ENCODE results near the gene IGFL1.

DNA sequence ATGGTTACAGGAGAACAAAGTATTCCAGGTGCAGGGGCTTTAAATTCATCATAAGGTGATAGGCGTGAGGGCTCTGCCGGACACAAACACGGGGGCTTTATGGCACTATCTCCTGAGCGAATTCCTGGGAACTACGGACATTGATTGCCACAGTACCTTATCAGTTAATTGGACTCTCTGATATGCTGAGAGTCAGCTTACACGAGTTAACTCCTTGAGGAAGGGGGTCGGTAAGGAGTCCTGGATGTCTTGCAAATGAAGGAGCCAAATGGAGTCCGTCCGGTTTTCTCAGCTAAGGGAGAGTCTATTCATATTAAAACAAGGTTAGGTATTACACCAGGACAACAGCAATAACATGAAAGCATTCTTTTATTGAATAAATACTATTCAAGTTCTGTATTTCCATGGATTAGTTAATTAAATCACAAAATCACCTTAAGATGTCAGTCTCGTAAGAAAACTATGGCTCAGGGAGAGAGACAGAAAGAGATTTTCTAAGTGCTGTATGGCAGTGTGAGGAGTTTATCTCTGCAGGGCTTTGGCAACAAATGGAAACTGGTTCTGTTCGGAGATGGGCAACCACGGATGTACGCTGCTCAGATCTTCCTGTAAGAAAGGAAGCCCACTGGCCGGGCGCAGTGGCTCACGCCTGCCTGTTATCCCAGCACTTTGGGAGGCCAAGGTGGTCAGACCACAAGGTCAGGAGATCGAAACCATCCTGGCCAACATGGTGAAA, 41.1 kb downstream of the IGFL1 start:
- TF ChIP-seq SUZ12 (IDR thresholded peaks at IDR 0.05; ENCODE audit: extremely low read depth, insufficient read depth, insufficient read length) (no peak), ZNF274 (IDR thresholded peaks at IDR 0.05; ENCODE audit: low read depth, low read length) (no peak)
